ENCODE data around the gene GMPS. TPM values are rescaled to one million over a fixed set of nuclear protein-coding genes. Genes with fewer than 3 reads are reported as not detected.

GMPS gene
- total RNA-seq, 1 experiment from 2014 or later, result 128 TPM

- no peak for DNase-seq (ENCODE audit: unreplicated experiment)
- CTCF ChIA-PET, result no interaction called here
- H3K4me1 Mint-ChIP-seq (ENCODE audit: insufficient read depth, unreplicated experiment), result no peaks in the 10 kb centered on the region
- no peak overlapping the region for H3K4me3 Mint-ChIP-seq (ENCODE audit: unreplicated experiment)
- no peak for TF ChIP-seq CTCF (IDR thresholded peaks at IDR 0.05; ENCODE audit: unreplicated experiment)
- BruUV-seq (replicated peaks), result no TSS peak
- no peaks in the 10 kb centered on the region for H3K27me3 Mint-ChIP-seq (ENCODE audit: insufficient read depth, unreplicated experiment)
- POLR2A ChIA-PET, result interaction anchor here (1.3 kb wide), 1 partner anchor 12 kb away, joined by 3 read pairs; no protein-coding TSS in a partner anchor
- H3K9me3 Mint-ChIP-seq (ENCODE audit: unreplicated experiment), result no peaks in the 10 kb centered on the region
- H3K27ac Mint-ChIP-seq (ENCODE audit: low read depth, unreplicated experiment), result peak overlapping the region; percentile 1
- intact Hi-C loops (cut with micrococcal nuclease), result no loop called here
- H3K36me3 Mint-ChIP-seq (ENCODE audit: insufficient read depth, unreplicated experiment), result peaks cover 70% of the 10 kb centered on the region
Measured at GRCh38 chr3:155908605-155909004, 38.2 kb downstream of the GMPS start.

- Mint-ChIP-seq H3K4me1 (ENCODE audit: insufficient read depth, unreplicated experiment) (no peaks in the 10 kb centered on the region), H3K4me3 (ENCODE audit: unreplicated experiment) (no peak overlapping the region), H3K9me3 (ENCODE audit: unreplicated experiment) (no peaks in the 10 kb centered on the region), H3K27me3 (ENCODE audit: insufficient read depth, unreplicated experiment) (no peaks in the 10 kb centered on the region), H3K36me3 (ENCODE audit: insufficient read depth, unreplicated experiment) (peaks cover 77% of the 10 kb centered on the region), H3K27ac (ENCODE audit: low read depth, unreplicated experiment) (no peak overlapping the region)
- intact Hi-C loops (cut with micrococcal nuclease), result no loop called here
- no peak for DNase-seq (ENCODE audit: unreplicated experiment)
- ChIA-PET CTCF (interaction anchor here (1.3 kb wide), 1 partner anchor 14 kb away, joined by 5 read pairs; no protein-coding TSS in a partner anchor), POLR2A (interaction anchor here (0.6 to 1.6 kb wide), 3 partner anchors 8 to 60 kb away, joined by 3 read pairs; no protein-coding TSS in a partner anchor)
- no TSS peak for BruUV-seq (replicated peaks)
- no peak for TF ChIP-seq CTCF (IDR thresholded peaks at IDR 0.05; ENCODE audit: unreplicated experiment)
Measured at GRCh38 chr3:155912090-155912489, 41.6 kb downstream of the GMPS start.

- POLR2A ChIA-PET, result interaction anchor here (0.6 to 1.1 kb wide), 3 partner anchors 43 to 60 kb away, joined by 3 read pairs; no protein-coding TSS in a partner anchor
- Mint-ChIP-seq H3K4me3 (ENCODE audit: unreplicated experiment) (no peak overlapping the region), H3K4me1 (ENCODE audit: insufficient read depth, unreplicated experiment) (no peaks in the 10 kb centered on the region), H3K36me3 (ENCODE audit: insufficient read depth, unreplicated experiment) (peaks cover 83% of the 10 kb centered on the region), H3K27me3 (ENCODE audit: insufficient read depth, unreplicated experiment) (no peaks in the 10 kb centered on the region), H3K9me3 (ENCODE audit: unreplicated experiment) (no peaks in the 10 kb centered on the region), H3K27ac (ENCODE audit: low read depth, unreplicated experiment) (no peak overlapping the region)
- intact Hi-C loops (cut with micrococcal nuclease), result no loop called here
- no peak for DNase-seq (ENCODE audit: unreplicated experiment)
- TF ChIP-seq CTCF (IDR thresholded peaks at IDR 0.05; ENCODE audit: unreplicated experiment), result no peak
- CTCF ChIA-PET, result interaction anchor here (0.6 to 1.3 kb wide), 3 partner anchors 15 to 191 kb away, joined by 3 to 5 read pairs (median 3); no protein-coding TSS in a partner anchor
- no TSS peak for BruUV-seq (replicated peaks)
Measured at GRCh38 chr3:155912579-155913190, 42.2 kb downstream of the GMPS start.

GRCh38 chr3:155917781-155918180 is 47.3 kb downstream of the GMPS start:
- no TSS peak for BruUV-seq (replicated peaks)
- no peaks in the 10 kb centered on the region for H3K9me3 Mint-ChIP-seq (ENCODE audit: unreplicated experiment)
- no peaks in the 10 kb centered on the region for H3K4me1 Mint-ChIP-seq (ENCODE audit: insufficient read depth, unreplicated experiment)
- H3K27ac Mint-ChIP-seq (ENCODE audit: low read depth, unreplicated experiment), result peak overlapping the region; percentile 46
- peaks cover 77% of the 10 kb centered on the region for H3K36me3 Mint-ChIP-seq (ENCODE audit: insufficient read depth, unreplicated experiment)
- no peaks in the 10 kb centered on the region for H3K27me3 Mint-ChIP-seq (ENCODE audit: insufficient read depth, unreplicated experiment)
- intact Hi-C loops (cut with micrococcal nuclease), result no loop called here
- no peak for TF ChIP-seq CTCF (IDR thresholded peaks at IDR 0.05; ENCODE audit: unreplicated experiment)
- no peak for DNase-seq (ENCODE audit: unreplicated experiment)
- H3K4me3 Mint-ChIP-seq (ENCODE audit: unreplicated experiment), result no peak overlapping the region
- CTCF ChIA-PET, result no interaction called here
- POLR2A ChIA-PET, result no interaction called here

Data from MCF 10A (cell line).